ENCODE measurements around the gene TNFAIP8L1.

TNFAIP8L1 gene

DNA sequence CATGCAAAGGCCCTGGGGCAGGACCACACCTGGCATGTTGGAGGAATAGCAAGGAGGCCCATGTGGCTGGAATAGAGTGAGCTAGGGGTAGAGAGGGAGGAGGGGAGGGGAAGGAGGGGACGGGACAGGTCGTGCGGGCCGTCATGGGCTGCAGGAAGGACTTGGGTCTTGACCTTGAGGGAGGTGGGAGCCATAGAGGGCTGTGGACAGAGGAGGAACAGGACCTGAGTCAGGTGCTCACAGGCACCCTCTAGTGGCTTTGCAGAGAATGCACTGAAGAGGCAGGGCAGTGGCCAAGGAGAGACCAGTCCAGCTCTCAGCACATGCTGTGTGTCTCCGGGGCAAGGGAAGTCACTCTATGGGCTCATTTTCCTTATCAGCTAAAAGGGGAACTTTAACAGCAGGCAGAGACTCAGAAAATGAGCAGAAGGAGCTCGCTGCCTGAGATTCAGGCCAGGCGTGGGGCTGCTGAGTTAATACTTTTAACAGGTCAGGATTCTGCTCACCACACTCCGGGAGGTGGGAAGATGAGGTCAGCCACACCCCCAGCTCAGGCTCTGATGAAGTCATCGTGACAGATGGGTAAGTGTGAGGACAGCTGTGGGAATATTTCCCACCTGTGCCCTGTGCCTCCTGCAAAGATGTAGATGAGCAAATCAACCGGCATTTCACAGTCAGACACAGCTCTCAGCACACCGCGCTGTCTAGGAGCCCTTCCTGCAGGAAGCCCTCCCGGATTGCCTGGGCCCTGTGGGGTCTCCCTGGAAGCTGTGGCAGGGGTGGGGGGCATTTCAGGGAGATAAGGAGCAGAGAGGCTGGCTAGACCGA is 6.0 kb upstream of the TNFAIP8L1 start:
- H3K9me3 ChIP-seq (ENCODE audit: insufficient read depth, low read length), result no peaks in the 10 kb centered on the region
- no peak overlapping the region for H3K9ac ChIP-seq (ENCODE audit: insufficient read length, low read depth)
- H3K27me3 ChIP-seq (ENCODE audit: insufficient read depth, insufficient read length), result peaks cover 11% of the 10 kb centered on the region
- no peak for DNase-seq (ENCODE audit: low read depth, low spot score)
- H3K4me1 ChIP-seq (ENCODE audit: insufficient read depth, insufficient read length), result peaks cover 10% of the 10 kb centered on the region
- no peaks in the 10 kb centered on the region for H3K36me3 ChIP-seq (ENCODE audit: insufficient read depth, insufficient read length, low read length)
- H3K4me3 ChIP-seq (ENCODE audit: insufficient read length, low read depth), result no peak overlapping the region
- TF ChIP-seq YY1 (IDR thresholded peaks at IDR 0.05; ENCODE audit: insufficient read depth, insufficient read length) (no peak), SUZ12 (IDR thresholded peaks at IDR 0.05; ENCODE audit: extremely low read depth, insufficient read depth, insufficient read length) (no peak), ZNF274 (IDR thresholded peaks at IDR 0.05; ENCODE audit: low read depth, low read length) (no peak)

DNA sequence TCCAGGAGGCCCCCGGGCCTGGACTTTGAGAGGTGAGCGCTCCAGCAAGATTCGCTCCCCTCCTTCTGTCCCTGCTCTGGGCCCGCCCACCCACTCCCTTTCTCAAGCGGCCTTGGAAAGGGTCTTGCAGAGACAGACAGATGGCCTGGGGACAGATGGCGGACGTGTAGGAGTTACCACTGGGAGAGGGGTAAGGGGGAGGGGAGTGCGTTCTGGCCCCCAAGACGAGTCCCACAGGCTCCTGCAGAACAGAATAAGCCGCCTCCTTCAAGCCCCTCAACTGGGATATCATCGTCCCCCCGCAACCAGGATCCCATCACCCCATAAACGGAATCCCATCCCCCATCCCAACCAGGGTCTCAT is 3.6 kb upstream of the TNFAIP8L1 start:
- Histone ChIP-seq H3K27me3 (ENCODE audit: insufficient read depth, insufficient read length) (peaks cover 11% of the 10 kb centered on the region), H3K9ac (ENCODE audit: insufficient read length, low read depth) (peak overlapping the region; percentile 89), H3K4me1 (ENCODE audit: insufficient read depth, insufficient read length) (peaks cover 21% of the 10 kb centered on the region), H3K9me3 (ENCODE audit: insufficient read depth, low read length) (no peaks in the 10 kb centered on the region), H3K36me3 (ENCODE audit: insufficient read depth, insufficient read length, low read length) (no peaks in the 10 kb centered on the region), H3K4me3 (ENCODE audit: insufficient read length, low read depth) (peak overlapping the region; percentile 60)
- no peak for DNase-seq (ENCODE audit: low read depth, low spot score)
- TF ChIP-seq ZNF274 (IDR thresholded peaks at IDR 0.05; ENCODE audit: low read depth, low read length) (no peak), YY1 (IDR thresholded peaks at IDR 0.05; ENCODE audit: insufficient read depth, insufficient read length) (no peak), SUZ12 (IDR thresholded peaks at IDR 0.05; ENCODE audit: extremely low read depth, insufficient read depth, insufficient read length) (no peak)

DNA sequence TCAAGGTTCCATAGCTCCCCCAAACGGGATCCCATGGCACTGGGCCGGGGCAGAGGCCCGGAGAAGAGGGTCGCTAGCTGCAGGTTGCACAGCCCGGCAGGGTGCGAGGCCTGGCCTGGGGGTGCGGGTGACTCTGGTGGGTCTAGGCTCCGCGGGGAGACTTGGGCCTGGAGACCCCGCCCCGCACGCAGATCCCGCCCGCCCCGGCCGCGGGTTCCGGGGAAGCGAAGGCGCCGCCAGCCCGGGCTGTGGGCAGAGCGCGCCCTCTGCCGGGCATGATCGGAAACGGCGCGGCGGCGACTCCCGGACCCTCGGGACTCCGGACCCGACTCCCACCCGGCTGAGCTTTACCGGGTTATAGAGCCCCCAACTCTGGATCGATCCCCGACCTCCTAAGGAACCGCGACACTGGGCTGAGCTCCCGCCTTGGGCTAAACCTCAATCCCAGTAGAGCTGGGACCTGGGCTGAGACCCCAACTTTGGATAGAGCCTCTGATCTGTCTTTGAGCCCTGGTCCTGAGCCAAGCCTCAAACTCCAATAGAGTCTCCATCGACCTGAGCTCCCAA is 3.1 kb upstream of the TNFAIP8L1 start:
- Histone ChIP-seq H3K9me3 (ENCODE audit: insufficient read depth, low read length) (no peaks in the 10 kb centered on the region), H3K4me1 (ENCODE audit: insufficient read depth, insufficient read length) (peaks cover 21% of the 10 kb centered on the region), H3K9ac (ENCODE audit: insufficient read length, low read depth) (peak overlapping the region; percentile 89), H3K4me3 (ENCODE audit: insufficient read length, low read depth) (peak overlapping the region; percentile 60), H3K27me3 (ENCODE audit: insufficient read depth, insufficient read length) (peaks cover 11% of the 10 kb centered on the region), H3K36me3 (ENCODE audit: insufficient read depth, insufficient read length, low read length) (no peaks in the 10 kb centered on the region)
- TF ChIP-seq YY1 (IDR thresholded peaks at IDR 0.05; ENCODE audit: insufficient read depth, insufficient read length) (no peak), ZNF274 (IDR thresholded peaks at IDR 0.05; ENCODE audit: low read depth, low read length) (no peak), SUZ12 (IDR thresholded peaks at IDR 0.05; ENCODE audit: extremely low read depth, insufficient read depth, insufficient read length) (no peak)
- no peak for DNase-seq (ENCODE audit: low read depth, low spot score)

DNA sequence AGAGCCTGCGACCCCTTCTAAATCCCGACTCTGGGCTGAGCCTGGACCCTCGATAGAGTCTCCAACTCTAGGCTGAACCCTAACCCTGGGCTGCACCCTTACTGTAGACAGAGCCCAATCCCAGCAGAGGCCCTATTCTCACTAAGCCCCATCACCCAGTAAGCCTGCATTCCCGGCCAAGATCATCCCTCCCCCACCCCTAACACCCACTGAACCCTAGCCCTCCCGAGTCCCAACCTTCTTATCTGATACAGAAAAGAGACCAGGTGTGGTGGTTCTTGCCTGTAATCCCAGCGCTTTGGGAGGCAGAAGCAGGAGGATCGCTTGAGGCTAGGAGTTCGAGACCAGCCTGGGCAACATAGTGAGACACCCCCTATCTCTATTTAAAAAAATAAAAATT is 2.6 kb upstream of the TNFAIP8L1 start:
- DNase-seq (ENCODE audit: low read depth, low spot score), result no peak
- H3K36me3 ChIP-seq (ENCODE audit: insufficient read depth, insufficient read length, low read length), result no peaks in the 10 kb centered on the region
- no peak for TF ChIP-seq SUZ12 (IDR thresholded peaks at IDR 0.05; ENCODE audit: extremely low read depth, insufficient read depth, insufficient read length)
- TF ChIP-seq ZNF274 (IDR thresholded peaks at IDR 0.05; ENCODE audit: low read depth, low read length), result no peak
- no peak for TF ChIP-seq YY1 (IDR thresholded peaks at IDR 0.05; ENCODE audit: insufficient read depth, insufficient read length)
- H3K9ac ChIP-seq (ENCODE audit: insufficient read length, low read depth), result peak overlapping the region; percentile 81
- peaks cover 21% of the 10 kb centered on the region for H3K4me1 ChIP-seq (ENCODE audit: insufficient read depth, insufficient read length)
- H3K4me3 ChIP-seq (ENCODE audit: insufficient read length, low read depth), result no peak overlapping the region
- no peaks in the 10 kb centered on the region for H3K9me3 ChIP-seq (ENCODE audit: insufficient read depth, low read length)
- H3K27me3 ChIP-seq (ENCODE audit: insufficient read depth, insufficient read length), result peaks cover 11% of the 10 kb centered on the region

DNA sequence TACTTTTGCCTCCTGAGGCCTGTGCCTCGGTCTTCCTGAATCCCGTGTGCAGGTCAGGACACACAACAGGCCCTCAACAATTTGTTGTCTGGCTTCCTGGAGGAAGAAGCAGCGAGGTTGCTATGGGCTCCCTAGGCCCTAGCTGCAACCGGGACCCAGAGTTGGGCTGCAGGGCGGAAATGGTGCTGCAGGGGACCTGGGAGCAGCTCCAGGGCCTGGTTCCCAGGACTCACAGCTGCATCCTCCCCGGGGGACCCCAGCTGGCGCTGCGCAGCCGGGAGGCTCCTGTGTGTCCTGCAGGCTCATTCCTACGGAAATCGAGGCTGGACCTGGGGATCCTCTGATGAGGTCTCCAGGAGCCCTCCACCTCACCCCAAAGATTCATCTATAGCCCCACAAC is 999 bp upstream of the TNFAIP8L1 start:
- Histone ChIP-seq H3K36me3 (ENCODE audit: insufficient read depth, insufficient read length, low read length) (peaks cover under 1% of the 10 kb centered on the region), H3K4me1 (ENCODE audit: insufficient read depth, insufficient read length) (peaks cover 21% of the 10 kb centered on the region), H3K4me3 (ENCODE audit: insufficient read length, low read depth) (no peak overlapping the region), H3K9me3 (ENCODE audit: insufficient read depth, low read length) (no peaks in the 10 kb centered on the region), H3K9ac (ENCODE audit: insufficient read length, low read depth) (peak overlapping the region; percentile 68), H3K27me3 (ENCODE audit: insufficient read depth, insufficient read length) (peaks cover 11% of the 10 kb centered on the region)
- TF ChIP-seq SUZ12 (IDR thresholded peaks at IDR 0.05; ENCODE audit: extremely low read depth, insufficient read depth, insufficient read length) (no peak), ZNF274 (IDR thresholded peaks at IDR 0.05; ENCODE audit: low read depth, low read length) (no peak), YY1 (IDR thresholded peaks at IDR 0.05; ENCODE audit: insufficient read depth, insufficient read length) (no peak)
- DNase-seq (ENCODE audit: low read depth, low spot score), result no peak

DNA sequence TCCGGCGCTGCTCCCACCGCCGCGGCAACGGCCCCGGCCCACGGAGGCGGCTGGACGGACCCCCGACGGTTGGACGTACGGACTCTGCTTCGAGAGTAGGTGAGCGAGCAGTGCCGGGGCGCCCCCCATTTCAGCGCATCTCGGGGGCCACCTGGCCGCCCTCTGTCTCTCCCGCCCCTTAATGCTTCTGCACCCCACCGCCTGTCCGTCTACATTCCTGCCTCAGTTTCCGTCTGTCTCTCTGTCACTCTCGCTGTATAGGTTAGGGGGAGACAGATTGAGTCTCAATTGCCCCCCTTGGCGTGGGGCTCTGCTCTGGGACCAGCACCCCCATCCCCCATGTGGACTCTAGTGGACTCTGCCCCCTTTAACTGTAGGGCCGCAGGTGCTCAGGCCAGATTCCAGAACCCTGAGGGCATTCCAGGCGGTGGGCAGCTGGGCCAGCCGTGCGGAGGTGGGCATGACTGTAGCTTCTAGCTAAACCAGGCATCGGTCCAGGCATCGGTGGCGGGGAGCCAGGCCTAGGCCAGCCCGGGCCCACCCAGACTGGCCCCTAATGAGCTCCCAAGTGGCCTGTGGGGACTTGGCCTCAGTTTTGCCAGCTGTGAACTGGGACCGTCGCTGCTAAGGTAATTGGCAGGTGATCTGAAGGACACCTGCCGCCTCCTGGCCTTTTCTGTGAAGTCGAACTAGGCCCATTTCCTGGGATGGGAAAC is 373 bp downstream of the TNFAIP8L1 start:
- Histone ChIP-seq H3K9ac (ENCODE audit: insufficient read length, low read depth) (peak overlapping the region; percentile 88), H3K27me3 (ENCODE audit: insufficient read depth, insufficient read length) (peaks cover 11% of the 10 kb centered on the region), H3K4me3 (ENCODE audit: insufficient read length, low read depth) (peak overlapping the region; percentile 85), H3K36me3 (ENCODE audit: insufficient read depth, insufficient read length, low read length) (peaks cover 2% of the 10 kb centered on the region), H3K9me3 (ENCODE audit: insufficient read depth, low read length) (no peaks in the 10 kb centered on the region), H3K4me1 (ENCODE audit: insufficient read depth, insufficient read length) (peaks cover 18% of the 10 kb centered on the region)
- no peak for DNase-seq (ENCODE audit: low read depth, low spot score)
- no peak for TF ChIP-seq YY1 (IDR thresholded peaks at IDR 0.05; ENCODE audit: insufficient read depth, insufficient read length)
- TF ChIP-seq ZNF274 (IDR thresholded peaks at IDR 0.05; ENCODE audit: low read depth, low read length), result no peak
- no peak for TF ChIP-seq SUZ12 (IDR thresholded peaks at IDR 0.05; ENCODE audit: extremely low read depth, insufficient read depth, insufficient read length)
